HL-60 (cell line): ENCODE measurements around the gene NR3C1.
"Not testable (repeated sequence)": the region's sequence is repeated elsewhere in the genome, so short reads cannot be mapped to it uniquely, and the experiment has no call there.

Experiments
- DNase-seq, 2 experiments: peaks; one replicate each; pipeline ENCODE4 v3.0.0-alpha.2; 2010 to 2020; ENCODE audit warnings: low read depth in 1 of 2, low spot score in 1 of 2
- H3K27ac ChIP-seq: fragments of 250-450 bp; sonication (Bioruptor Pico); replicated peaks from 2 replicates; pipeline ENCODE4 v1.5.1; 2020; ENCODE audit warnings: mild to moderate bottlenecking, moderate library complexity
- H3K27me3 ChIP-seq: fragments of 250-450 bp; sonication (Bioruptor Pico); 2 replicates; pipeline ENCODE4 v1.5.1; 2021; ENCODE audit warnings: mild to moderate bottlenecking, moderate library complexity; ENCODE audit not compliant: insufficient read depth, poor library complexity, severe bottlenecking
- H3K4me3 ChIP-seq: replicated peaks from 2 replicates; pipeline ENCODE4 v1.5.1; 2011; ENCODE audit warnings: mild to moderate bottlenecking, control low read depth, low read length; ENCODE audit not compliant: insufficient read depth
- CTCF ChIP-seq: IDR thresholded peaks from one replicate; pipeline ENCODE4 v1.5.1; 2011; ENCODE audit warnings: low read length, control low read depth, inconsistent platforms; ENCODE audit not compliant: insufficient read depth
- GABPA ChIP-seq: IDR thresholded peaks from 2 replicates; pipeline ENCODE4 v1.6.1; 2012; ENCODE audit warnings: low read depth
- POLR2AphosphoS5 ChIP-seq: IDR thresholded peaks from 2 replicates; pipeline ENCODE4 v1.6.1; 2012; ENCODE audit warnings: low read depth
- REST ChIP-seq: IDR thresholded peaks from 2 replicates; pipeline ENCODE4 v1.6.1; 2012; ENCODE audit warnings: low read depth; ENCODE audit not compliant: insufficient replicate concordance
- SPI1 ChIP-seq: IDR thresholded peaks from 2 replicates; pipeline ENCODE4 v1.6.1; 2012; ENCODE audit warnings: low read depth, mild to moderate bottlenecking, borderline replicate concordance

Gene NR3C1

GRCh38 chr5:143331956-143332355 lies 71.5 kb downstream of the NR3C1 start:
- no peak for DNase-seq

DNA sequence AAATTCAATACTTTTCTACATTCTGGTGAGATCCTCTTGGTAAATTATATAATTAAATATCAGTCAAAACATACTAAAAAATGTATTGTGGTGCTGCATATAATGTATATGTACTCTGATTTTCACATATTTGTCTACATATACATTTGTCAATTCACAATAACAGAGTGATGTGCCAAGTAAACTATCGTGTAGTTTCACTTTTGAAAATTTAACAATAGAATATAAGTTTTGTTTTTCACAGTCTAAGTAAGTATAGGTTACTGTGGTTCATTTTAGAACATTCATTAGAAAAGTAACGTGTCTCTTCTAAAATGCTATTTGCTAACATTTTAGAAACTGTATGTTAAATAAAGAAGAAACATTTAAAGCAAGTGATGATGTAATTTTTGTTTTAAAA lies 73.6 kb downstream of the NR3C1 start:
- TF ChIP-seq CTCF, result no peak
- TF ChIP-seq SPI1, result no peak
- TF ChIP-seq POLR2AphosphoS5, result no peak
- no peak for TF ChIP-seq GABPA
- no peak overlapping the region for H3K4me3 ChIP-seq

More at GRCh38 chr5:143331956-143332355, 71.5 kb downstream of the NR3C1 start:
- TF ChIP-seq SPI1 (no peak), GABPA (no peak), POLR2AphosphoS5 (no peak), REST (no peak), CTCF (no peak)
- Histone ChIP-seq H3K27me3 (no peaks in the 10 kb centered on the region), H3K4me3 (no peak overlapping the region), H3K27ac (no peak overlapping the region)

GRCh38 chr5:143328589-143329220 lies 74.8 kb downstream of the NR3C1 start:
- Histone ChIP-seq H3K27ac (no peak overlapping the region), H3K27me3 (no peaks in the 10 kb centered on the region), H3K4me3 (no peak overlapping the region)
- no peak for TF ChIP-seq REST
- TF ChIP-seq SPI1, result peak; percentile 56; the same call in 1 of the 2 replicates
- DNase-seq, result peak in 1 of 2 experiments; percentile 6

More for the DNA sequence above, 73.6 kb downstream of the NR3C1 start:
- DNase-seq, result no peak
- H3K27me3 ChIP-seq, result no peaks in the 10 kb centered on the region
- H3K27ac ChIP-seq, result no peak overlapping the region

DNA sequence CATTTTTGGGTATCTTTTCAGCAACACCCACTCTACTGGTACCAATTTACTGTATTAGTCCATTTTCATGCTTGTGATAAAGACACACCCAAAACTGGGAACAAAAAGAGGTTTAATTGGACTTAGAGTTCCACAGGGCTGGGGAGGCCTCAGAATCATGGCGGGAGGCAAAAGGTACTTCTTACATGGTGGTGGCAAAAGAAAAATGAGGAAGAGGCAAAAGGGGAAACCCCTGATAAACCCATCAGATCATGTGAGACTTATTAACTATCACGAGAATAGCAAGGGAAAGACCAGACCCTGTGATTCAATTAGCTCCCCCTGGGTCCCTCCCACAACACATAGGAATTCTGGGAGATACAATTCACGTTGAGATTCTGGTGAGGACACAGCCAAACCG lies 78.4 kb downstream of the NR3C1 start:
- TF ChIP-seq SPI1, result peak; percentile 62; the same call in 1 of the 2 replicates
- H3K27ac ChIP-seq, H3K27me3 ChIP-seq, DNase-seq, H3K4me3 ChIP-seq: not testable (repeated sequence)
